GM12873 (cell line): ENCODE measurements around the gene DEF6.

Experiments used
- CTCF ChIP-seq: IDR thresholded peaks from 2 replicates; pipeline ENCODE4 v1.5.1; 2012; ENCODE audit warnings: low read depth, mild to moderate bottlenecking, moderate library complexity, low read length, control low read depth; ENCODE audit not compliant: insufficient read depth; ENCODE audit errors: missing control alignments

DEF6 gene

GRCh38 chr6:35302604-35303241 is 5.1 kb downstream of the DEF6 start:
- TF ChIP-seq CTCF, result no peak

GRCh38 chr6:35304299-35304698 is 6.7 kb downstream of the DEF6 start:
- TF ChIP-seq CTCF, result no peak

- no peak for TF ChIP-seq CTCF
These were observed 7.5 kb downstream of the DEF6 start for GRCh38 chr6:35305117-35305516.

- TF ChIP-seq CTCF, result no peak
These were observed 12.1 kb downstream of the DEF6 start for GRCh38 chr6:35309611-35310264.

GRCh38 chr6:35310265-35310831 is 12.7 kb downstream of the DEF6 start:
- no peak for TF ChIP-seq CTCF

- TF ChIP-seq CTCF, result no peak
These were observed 13.9 kb downstream of the DEF6 start for GRCh38 chr6:35311390-35312075.
